ENCODE data around the gene FILIP1.

- TF ChIP-seq POLR2AphosphoS5 (IDR thresholded peaks at IDR 0.05) (no peak), CTCF (IDR thresholded peaks at IDR 0.05) (no peak)
Measured at GRCh38 chr6:75292555-75292954, 201.0 kb downstream of the FILIP1 start.

Data from upper lobe of left lung (tissue), 4 donors.